ENCODE results near the gene PRKCZ.

GRCh38 chr1:2000850-2001249, 49.4 kb upstream of the PRKCZ start:
- no peak for TF ChIP-seq CTCF (IDR thresholded peaks at IDR 0.05)
- no peak for TF ChIP-seq POLR2AphosphoS5 (IDR thresholded peaks at IDR 0.05; ENCODE audit: insufficient read depth in 1 of 2, low read depth in 1 of 2)
- no peak for TF ChIP-seq POLR2A (IDR thresholded peaks at IDR 0.05)

Data from vagina (tissue), 2 donors.